Measurements from ENCODE around the gene NOPCHAP1. TPM values are rescaled to one million over a fixed set of nuclear protein-coding genes. Genes with fewer than 3 reads are reported as not detected.

The NOPCHAP1 gene
- total and polyA plus RNA-seq, 2 of the 8 experiments (the other 6 are each of a cell fraction or from before 2014, with no cell fraction given) = 14.9 to 39.5 TPM

GRCh38 chr12:105033851-105034250, 47.7 kb downstream of the NOPCHAP1 start:
- Histone ChIP-seq H3K79me2 (ENCODE audit: control insufficient read depth in 1 of 2, insufficient read depth in 2 of 2, low read length in 2 of 2) (no peaks in the 10 kb centered on the region), H3K23ac (ENCODE audit: insufficient read length) (no peak overlapping the region), H2BK12ac (ENCODE audit: low read depth, low read length) (no peak overlapping the region), H3K79me1 (ENCODE audit: low read depth, low read length) (no peaks in the 10 kb centered on the region), H2BK120ac (replicated peaks; ENCODE audit: low read depth, low read length) (no peak overlapping the region), H4K5ac (ENCODE audit: insufficient read length, low read depth, low read length) (no peak overlapping the region), H2BK20ac (ENCODE audit: low read length) (no peak overlapping the region), H3K27ac (ENCODE audit: low read depth, low read length) (no peak overlapping the region), H3K4ac (replicated peaks; ENCODE audit: insufficient read length, low read depth, low read length) (no peak overlapping the region), H3K4me2 (ENCODE audit: insufficient read depth in 1 of 2, low read depth in 2 of 2, low read length in 2 of 2) (no peak overlapping the region), H3K36me3 (ENCODE audit: control insufficient read depth in 2 of 4, insufficient read depth in 4 of 4, low read length in 3 of 4) (no peaks in the 10 kb centered on the region; a peak in 1 of 8 replicates), H3K4me3 (ENCODE audit: extremely low read depth in 1 of 4, insufficient read depth in 2 of 4, low read depth in 3 of 4, low read length in 4 of 4) (no peak overlapping the region), H2AFZ (ENCODE audit: low read length) (no peak overlapping the region), H3K9ac (replicated peaks in 1 of 4; ENCODE audit: extremely low read depth in 1 of 4, low read depth in 3 of 4, low read length in 3 of 4) (no peak overlapping the region), H3K9me3 (ENCODE audit: insufficient read depth in 2 of 2, low read depth in 1 of 2, low read length in 1 of 2) (no peaks in the 10 kb centered on the region), H3K56ac (replicated peaks; ENCODE audit: insufficient read length, low read depth, low read length) (no peak overlapping the region), H2BK15ac (ENCODE audit: low read length) (no peak overlapping the region), H3K14ac (ENCODE audit: insufficient read length) (no peak overlapping the region), H2AK5ac (ENCODE audit: low read depth, low read length) (no peak overlapping the region), H3K18ac (ENCODE audit: extremely low read depth, low read length) (no peak overlapping the region), H3K27me3 (replicated peaks in 1 of 4; ENCODE audit: control insufficient read depth in 3 of 4, extremely low read depth in 1 of 4, insufficient read depth in 3 of 4, low read length in 3 of 4) (no peaks in the 10 kb centered on the region), H3K4me1 (replicated peaks in 1 of 4; ENCODE audit: control insufficient read depth in 3 of 4, insufficient read depth in 4 of 4, low read length in 3 of 4) (no peaks in the 10 kb centered on the region), H4K20me1 (replicated peaks in 1 of 2; ENCODE audit: control insufficient read depth in 1 of 2, insufficient read depth in 2 of 2, low read length in 2 of 2) (no peaks in the 10 kb centered on the region), H4K8ac (ENCODE audit: extremely low read depth, insufficient read depth, low read length) (no peak overlapping the region), H2BK5ac (ENCODE audit: low read depth, low read length) (no peak overlapping the region), H3K23me2 (ENCODE audit: low read depth, low read length) (no peaks in the 10 kb centered on the region), H4K91ac (replicated peaks; ENCODE audit: insufficient read length, low read length) (no peak overlapping the region)
- no peak for TF ChIP-seq CBX5 (IDR thresholded peaks at IDR 0.05; ENCODE audit: low read depth, low read length)
- POLR2A ChIA-PET (ENCODE audit: partially characterized antibody) = no interaction called here
- 92% methylated on average over 2 of the region's 2 CpGs; no CpG with 5 or more reads in 1 of the 2 experiments for WGBS, 2 experiments (ENCODE audit: extremely low coverage in 1 of 2, insufficient coverage in 1 of 2, insufficient read length in 1 of 2, insufficient replicate concordance in 2 of 2, low coverage in 1 of 2, low lambda C conversion rate in 2 of 2, missing lambda C conversion rate in 1 of 2)
- no peak for DNase-seq (ENCODE audit: low read depth in 1 of 2, low spot score in 2 of 2)
- CTCF ChIA-PET (ENCODE audit: partially characterized antibody) = interaction anchor here (0.7 to 0.8 kb wide), 2 partner anchors 10 to 12 kb away, joined by 3 read pairs; no protein-coding TSS in a partner anchor
- FAIRE-seq = no peak

Other genes starting within 250 kb of the NOPCHAP1 start
- gene SLC41A2, start 28.0 kb upstream of the NOPCHAP1 start, total RNA-seq (2021; fragmentation: NEBNext Ultra II Directional; extraction: Animal tissue kit (Norgen Biotek cat#: 25700)) = 3.0 and 4.7 TPM in 2 replicates
- gene SLC41A2, start 28.0 kb upstream of the NOPCHAP1 start, polyA plus RNA-seq (2011; rRNA removed) = 0.66 and 0.79 TPM in 2 replicates
- 4.4 and 7.2 TPM in 2 replicates for gene ALDH1L2, start 98.1 kb downstream of the NOPCHAP1 start, total RNA-seq (2021; fragmentation: NEBNext Ultra II Directional; extraction: Animal tissue kit (Norgen Biotek cat#: 25700))
- 3.7 and 3.9 TPM in 2 replicates for gene ALDH1L2, start 98.1 kb downstream of the NOPCHAP1 start, polyA plus RNA-seq (2011; rRNA removed)
- gene WASHC4, start 121.4 kb downstream of the NOPCHAP1 start, total RNA-seq (2021; fragmentation: NEBNext Ultra II Directional; extraction: Animal tissue kit (Norgen Biotek cat#: 25700)) = 38.5 and 40.2 TPM in 2 replicates
- 6.8 and 13.0 TPM in 2 replicates for gene WASHC4, start 121.4 kb downstream of the NOPCHAP1 start, polyA plus RNA-seq (2011; rRNA removed)
- gene APPL2, start 249.9 kb downstream of the NOPCHAP1 start, total RNA-seq (2021; fragmentation: NEBNext Ultra II Directional; extraction: Animal tissue kit (Norgen Biotek cat#: 25700)) = 19.0 and 22.9 TPM in 2 replicates
- gene APPL2, start 249.9 kb downstream of the NOPCHAP1 start, polyA plus RNA-seq (2011; rRNA removed) = 8.9 TPM in 2 replicates